Measurements from ENCODE around the gene TM9SF1. TPM values are rescaled to one million over a fixed set of nuclear protein-coding genes. Genes with fewer than 3 reads are reported as not detected.

The TM9SF1 gene
- total and polyA plus RNA-seq, 4 donors = 15.8 to 37.3 (median 35.2) TPM

- 67 to 74% methylated on average over 7 of the region's 7 CpGs for WGBS, 2 donors
- peaks cover 0 to 4% of the 10 kb centered on the region in 2 donors for H3K4me1 ChIP-seq (ENCODE audit: control insufficient read depth in 1 of 2, insufficient read depth in 2 of 2, low read length in 2 of 2)
- H3K27me3 ChIP-seq (ENCODE audit: control insufficient read depth in 1 of 2, insufficient read depth in 2 of 2, low read length in 1 of 2) = no peaks in the 10 kb centered on the region
- H3K9me3 ChIP-seq (ENCODE audit: control insufficient read depth, low read length) = no peaks in the 10 kb centered on the region
- intact Hi-C loops (cut with DNase I) = no loop called here
- DNase-seq (no peak), ATAC-seq (ENCODE audit: low FRiP score) (no peak)
- peak overlapping the region; percentile 45 to 77 for H3K4me3 ChIP-seq (ENCODE audit: low read length in 2 of 2)
- H3K36me3 ChIP-seq (ENCODE audit: control insufficient read depth in 1 of 2, insufficient read depth in 2 of 2, low read length in 1 of 2) = peaks cover 0 to 2% of the 10 kb centered on the region in 2 donors
- H3K27ac ChIP-seq (ENCODE audit: low read depth in 1 of 2, low read length in 2 of 2) = peak overlapping the region in 1 of 2 donors; percentile 55
Measured at GRCh38 chr14:24194186-24194872, 912 bp downstream of the TM9SF1 start.

DNA sequence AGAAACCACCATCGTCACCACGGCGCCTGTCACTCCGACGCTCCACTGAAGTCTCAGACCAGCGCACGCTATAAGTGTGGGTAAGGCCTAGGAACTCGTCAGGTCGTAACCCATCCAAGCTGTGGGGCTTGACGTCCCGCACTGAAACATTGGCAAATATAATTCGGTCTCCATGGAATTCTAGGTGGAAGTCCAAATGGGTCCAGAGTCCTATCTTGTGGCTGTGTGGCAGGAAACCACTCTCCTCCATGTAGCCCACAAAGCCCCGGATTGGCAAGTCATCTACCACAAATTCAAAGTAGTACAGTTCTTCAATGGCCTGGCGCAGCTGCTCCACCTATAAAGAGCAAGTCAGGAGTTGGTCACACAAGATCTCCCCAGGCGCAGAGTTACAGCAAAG is 2.3 kb downstream of the TM9SF1 start:
- H3K4me3 ChIP-seq (ENCODE audit: low read length in 2 of 2) = no peak overlapping the region
- no peaks in the 10 kb centered on the region for H3K9me3 ChIP-seq (ENCODE audit: control insufficient read depth, low read length)
- no peak overlapping the region for H3K27ac ChIP-seq (ENCODE audit: low read depth in 1 of 2, low read length in 2 of 2)
- intact Hi-C loops (cut with DNase I) = no loop called here
- DNase-seq = no peak
- peaks cover 0 to 4% of the 10 kb centered on the region in 2 donors for H3K4me1 ChIP-seq (ENCODE audit: control insufficient read depth in 1 of 2, insufficient read depth in 2 of 2, low read length in 2 of 2)
- H3K36me3 ChIP-seq (ENCODE audit: control insufficient read depth in 1 of 2, insufficient read depth in 2 of 2, low read length in 1 of 2) = peaks cover 0 to 2% of the 10 kb centered on the region in 2 donors
- no peaks in the 10 kb centered on the region for H3K27me3 ChIP-seq (ENCODE audit: control insufficient read depth in 1 of 2, insufficient read depth in 2 of 2, low read length in 1 of 2)
- no peak for ATAC-seq (ENCODE audit: low FRiP score)
- 96 to 97% methylated on average over 15 of the region's 15 CpGs for WGBS, 2 donors

DNA sequence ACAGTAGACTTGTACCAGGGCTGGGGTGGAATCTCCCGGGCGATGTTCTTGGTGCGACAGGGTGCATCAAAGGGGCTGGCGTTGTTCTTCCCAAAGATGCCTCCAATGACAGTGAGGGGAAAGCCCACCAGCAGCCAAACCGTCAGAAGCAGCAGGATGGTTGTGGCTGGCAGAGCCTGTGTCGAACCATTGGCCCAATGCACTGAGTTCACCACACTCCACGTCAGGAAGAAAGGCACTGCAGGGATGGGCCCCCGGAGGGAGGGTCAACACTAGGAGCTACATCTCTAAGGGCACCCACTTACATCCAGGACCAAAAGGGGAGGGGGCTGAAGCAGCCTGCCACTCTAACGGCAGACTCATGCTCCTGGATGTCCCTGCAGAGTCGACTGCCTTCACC is 4.8 kb downstream of the TM9SF1 start:
- no peaks in the 10 kb centered on the region for H3K27me3 ChIP-seq (ENCODE audit: control insufficient read depth in 1 of 2, insufficient read depth in 2 of 2, low read length in 1 of 2)
- H3K4me1 ChIP-seq (ENCODE audit: control insufficient read depth in 1 of 2, insufficient read depth in 2 of 2, low read length in 2 of 2) = peaks cover 0 to 4% of the 10 kb centered on the region in 2 donors
- DNase-seq (no peak), ATAC-seq (ENCODE audit: low FRiP score) (no peak)
- peaks cover 0 to 2% of the 10 kb centered on the region in 2 donors for H3K36me3 ChIP-seq (ENCODE audit: control insufficient read depth in 1 of 2, insufficient read depth in 2 of 2, low read length in 1 of 2)
- H3K27ac ChIP-seq (ENCODE audit: low read depth in 1 of 2, low read length in 2 of 2) = no peak overlapping the region
- intact Hi-C loops (cut with DNase I) = no loop called here
- H3K4me3 ChIP-seq (ENCODE audit: low read length in 2 of 2) = no peak overlapping the region
- H3K9me3 ChIP-seq (ENCODE audit: control insufficient read depth, low read length) = no peaks in the 10 kb centered on the region
- 85 to 95% methylated on average over 10 of the region's 10 CpGs for WGBS, 2 donors

GRCh38 chr14:24189460-24189859 is 5.8 kb downstream of the TM9SF1 start:
- Histone ChIP-seq H3K27ac (ENCODE audit: low read depth in 1 of 2, low read length in 2 of 2) (no peak overlapping the region), H3K9me3 (ENCODE audit: control insufficient read depth, low read length) (no peaks in the 10 kb centered on the region), H3K4me1 (ENCODE audit: control insufficient read depth in 1 of 2, insufficient read depth in 2 of 2, low read length in 2 of 2) (peaks cover 0 to 2% of the 10 kb centered on the region in 2 donors), H3K27me3 (ENCODE audit: control insufficient read depth in 1 of 2, insufficient read depth in 2 of 2, low read length in 1 of 2) (no peaks in the 10 kb centered on the region), H3K36me3 (ENCODE audit: control insufficient read depth in 1 of 2, insufficient read depth in 2 of 2, low read length in 1 of 2) (peaks cover 0 to 2% of the 10 kb centered on the region in 2 donors), H3K4me3 (ENCODE audit: low read length in 2 of 2) (no peak overlapping the region)
- no peak for ATAC-seq (ENCODE audit: low FRiP score)
- WGBS, 2 donors = 91 to 94% methylated on average over 9 of the region's 9 CpGs
- DNase-seq = no peak
- intact Hi-C loops (cut with DNase I) = loop anchor here in 1 of 2 donors (2.0 kb wide), 1 partner anchor 29 kb away; the partner anchor contains the start of gene IRF9

DNA sequence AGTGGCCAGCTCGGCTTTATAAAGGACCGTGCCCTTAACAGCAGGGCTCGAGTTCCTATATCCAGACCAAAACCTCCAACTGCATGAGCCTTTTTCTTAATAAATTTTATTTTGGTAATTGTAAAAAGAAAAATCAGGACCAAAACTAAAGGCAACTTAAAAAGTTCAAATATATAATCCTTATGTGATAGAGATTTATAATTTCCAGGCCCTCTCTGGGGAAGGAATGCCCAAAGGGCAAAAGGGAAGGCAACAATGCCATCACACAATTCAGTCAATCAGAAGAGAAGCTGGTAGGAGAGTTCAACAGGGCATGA is 6.2 kb downstream of the TM9SF1 start:
- WGBS, 2 donors = 0 to 1% methylated on average over 3 of the region's 3 CpGs
- Histone ChIP-seq H3K36me3 (ENCODE audit: control insufficient read depth in 1 of 2, insufficient read depth in 2 of 2, low read length in 1 of 2) (peaks cover 0 to 2% of the 10 kb centered on the region in 2 donors), H3K4me1 (ENCODE audit: control insufficient read depth in 1 of 2, insufficient read depth in 2 of 2, low read length in 2 of 2) (no peaks in the 10 kb centered on the region), H3K9me3 (ENCODE audit: control insufficient read depth, low read length) (no peaks in the 10 kb centered on the region), H3K27me3 (ENCODE audit: control insufficient read depth in 1 of 2, insufficient read depth in 2 of 2, low read length in 1 of 2) (no peaks in the 10 kb centered on the region), H3K4me3 (ENCODE audit: low read length in 2 of 2) (no peak overlapping the region), H3K27ac (ENCODE audit: low read depth in 1 of 2, low read length in 2 of 2) (no peak overlapping the region)
- ATAC-seq (ENCODE audit: low FRiP score) (no peak), DNase-seq (no peak)
- intact Hi-C loops (cut with DNase I) = loop anchor here in 1 of 2 donors (2.0 kb wide), 1 partner anchor 28 kb away; the partner anchor contains the start of gene IRF9

DNA sequence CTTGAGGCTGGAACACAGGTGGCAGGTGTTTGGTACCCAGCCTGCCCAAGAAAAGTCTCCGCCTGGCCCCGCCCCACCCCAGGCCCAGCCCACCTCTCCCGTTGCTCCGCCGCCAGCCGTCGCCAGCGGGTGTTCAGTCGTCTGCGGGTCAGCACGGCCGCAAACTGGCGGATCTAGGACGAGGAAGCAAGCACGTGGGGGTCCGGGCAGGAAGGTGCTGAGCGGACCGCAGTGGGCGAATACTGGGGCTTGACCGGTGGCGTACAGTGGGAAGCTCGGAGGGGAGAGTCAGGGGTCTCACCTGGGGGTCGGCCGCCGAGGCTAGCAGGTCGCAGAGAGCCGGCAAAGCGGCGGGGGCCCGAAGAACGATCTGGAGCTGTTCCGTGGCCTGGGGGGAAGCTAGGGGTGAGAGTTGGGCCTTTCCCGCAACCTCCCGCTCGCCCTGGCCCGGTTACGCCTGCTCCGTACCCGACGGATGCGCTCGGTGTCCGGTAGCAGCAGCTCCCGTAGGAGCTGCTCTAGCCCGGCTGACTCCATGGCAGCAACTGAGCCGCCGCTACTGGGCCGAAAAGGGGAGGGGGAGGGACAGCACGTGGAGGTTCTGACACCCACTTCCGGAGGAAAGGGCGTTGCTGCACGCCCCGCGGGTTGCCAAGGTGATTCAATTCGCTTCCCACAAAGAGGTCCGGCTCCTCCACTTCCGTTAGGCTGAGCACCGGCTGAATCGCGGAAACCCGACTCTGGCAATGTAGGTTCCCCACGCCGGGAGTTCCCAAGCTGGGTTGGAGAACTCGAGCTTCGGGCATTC is 6.8 kb downstream of the TM9SF1 start, which contains the start of gene IPO4:
Gene IPO4 (minus strand): TSS at position 566 of the 808 bp plus-strand sequence. CDS start 29 bp downstream, at position 537.
- ATAC-seq (ENCODE audit: low FRiP score) (peak; percentile 97), DNase-seq (peak; percentile 97)
- Histone ChIP-seq H3K9me3 (ENCODE audit: control insufficient read depth, low read length) (no peaks in the 10 kb centered on the region), H3K36me3 (ENCODE audit: control insufficient read depth in 1 of 2, insufficient read depth in 2 of 2, low read length in 1 of 2) (peaks cover 0 to 2% of the 10 kb centered on the region in 2 donors), H3K4me1 (ENCODE audit: control insufficient read depth in 1 of 2, insufficient read depth in 2 of 2, low read length in 2 of 2) (no peaks in the 10 kb centered on the region), H3K4me3 (ENCODE audit: low read length in 2 of 2) (peak within 1 kb of the TSS; percentile 44 to 61), H3K27me3 (ENCODE audit: control insufficient read depth in 1 of 2, insufficient read depth in 2 of 2, low read length in 1 of 2) (no peaks in the 10 kb centered on the region), H3K27ac (ENCODE audit: low read depth in 1 of 2, low read length in 2 of 2) (peak within 1 kb of the TSS in 1 of 2 donors; percentile 33)
- 0 to 1% methylated on average over 62 to 65 of the region's 65 CpGs for WGBS, 2 donors
- intact Hi-C loops (cut with DNase I) = loop anchor here in 1 of 2 donors (2.0 kb wide), 1 partner anchor 28 kb away; the partner anchor contains the start of gene IRF9

DNA sequence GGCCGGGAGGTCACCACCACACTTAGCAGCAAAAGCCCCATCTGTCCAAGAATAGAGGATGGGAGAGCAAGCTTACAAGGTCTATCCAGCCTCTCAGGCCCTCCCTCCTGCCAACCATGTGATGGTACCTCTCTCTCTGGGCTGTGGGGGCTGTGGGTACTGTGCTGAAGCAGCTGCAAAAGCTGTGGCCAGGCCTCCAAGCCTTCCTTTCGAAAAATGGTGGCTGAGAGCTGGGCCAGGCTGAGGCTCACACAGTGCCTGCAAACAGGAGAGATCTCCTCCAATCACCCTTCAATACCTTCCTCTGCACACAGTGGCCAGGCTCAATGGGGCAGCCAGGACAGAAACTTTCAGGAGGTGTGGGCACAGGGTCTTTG is 7.7 kb downstream of the TM9SF1 start:
- Histone ChIP-seq H3K9me3 (ENCODE audit: control insufficient read depth, low read length) (no peaks in the 10 kb centered on the region), H3K27ac (ENCODE audit: low read depth in 1 of 2, low read length in 2 of 2) (no peak overlapping the region), H3K4me1 (ENCODE audit: control insufficient read depth in 1 of 2, insufficient read depth in 2 of 2, low read length in 2 of 2) (no peaks in the 10 kb centered on the region), H3K36me3 (ENCODE audit: control insufficient read depth in 1 of 2, insufficient read depth in 2 of 2, low read length in 1 of 2) (no peaks in the 10 kb centered on the region), H3K4me3 (ENCODE audit: low read length in 2 of 2) (no peak overlapping the region), H3K27me3 (ENCODE audit: control insufficient read depth in 1 of 2, insufficient read depth in 2 of 2, low read length in 1 of 2) (no peaks in the 10 kb centered on the region)
- DNase-seq (peak in 1 of 2 donors; percentile 43), ATAC-seq (ENCODE audit: low FRiP score) (no peak)
- 84 to 88% methylated on average over 2 of the region's 2 CpGs for WGBS, 2 donors
- intact Hi-C loops (cut with DNase I) = no loop called here

DNA sequence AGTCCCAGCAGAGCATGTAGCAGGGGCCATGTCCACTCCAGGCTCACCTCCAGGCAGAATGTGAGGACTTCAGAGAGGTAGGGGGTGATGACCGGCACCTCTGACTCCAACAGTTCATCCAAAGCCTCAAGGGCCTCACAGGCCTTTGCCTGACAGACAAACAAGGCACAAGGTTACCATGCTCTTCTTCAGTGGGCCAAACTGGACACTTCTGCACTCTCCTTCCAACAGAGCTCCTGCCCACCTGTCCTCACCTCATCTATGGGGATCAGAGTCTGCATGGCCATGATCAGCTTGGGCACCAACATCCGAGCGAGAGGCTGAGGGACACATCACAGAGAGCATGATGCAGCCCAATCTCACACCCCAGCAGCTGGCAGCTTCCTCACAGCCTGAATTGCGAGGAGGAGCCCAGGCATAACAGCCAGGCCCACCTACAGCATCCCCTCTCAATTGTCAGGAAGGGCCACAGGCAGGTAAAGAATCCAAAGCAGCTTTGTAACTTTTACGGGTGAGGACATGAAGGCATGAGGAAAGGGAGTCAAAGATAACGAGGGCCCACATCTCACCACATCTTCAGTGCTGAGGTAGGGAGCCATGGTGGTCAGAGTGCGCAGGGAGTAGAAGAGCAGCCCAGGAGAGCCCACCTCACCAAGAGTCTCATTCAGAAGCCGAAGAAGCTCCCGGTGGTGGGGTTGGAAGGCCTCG is 8.3 kb downstream of the TM9SF1 start:
- Histone ChIP-seq H3K9me3 (ENCODE audit: control insufficient read depth, low read length) (no peaks in the 10 kb centered on the region), H3K4me3 (ENCODE audit: low read length in 2 of 2) (no peak overlapping the region), H3K27ac (ENCODE audit: low read depth in 1 of 2, low read length in 2 of 2) (no peak overlapping the region), H3K27me3 (ENCODE audit: control insufficient read depth in 1 of 2, insufficient read depth in 2 of 2, low read length in 1 of 2) (no peaks in the 10 kb centered on the region), H3K4me1 (ENCODE audit: control insufficient read depth in 1 of 2, insufficient read depth in 2 of 2, low read length in 2 of 2) (no peaks in the 10 kb centered on the region), H3K36me3 (ENCODE audit: control insufficient read depth in 1 of 2, insufficient read depth in 2 of 2, low read length in 1 of 2) (no peaks in the 10 kb centered on the region)
- intact Hi-C loops (cut with DNase I) = no loop called here
- no peak for ATAC-seq (ENCODE audit: low FRiP score)
- peak in 1 of 2 donors; percentile 51 for DNase-seq
- WGBS, 2 donors = 91 to 94% methylated on average over 10 of the region's 10 CpGs

Data from aorta (tissue), 5 donors.